Measurements from ENCODE around the gene RAD18. TPM values are rescaled to one million over a fixed set of nuclear protein-coding genes. Genes with fewer than 3 reads are reported as not detected.

The RAD18 gene
- total RNA-seq, 4 donors from 2014 or later, result 2.5 to 11.0 (median 7.1) TPM

- Histone ChIP-seq H3K4me3 (no peak overlapping the region), H3K9me3 (no peaks in the 10 kb centered on the region), H3K4me1 (no peaks in the 10 kb centered on the region), H3K27me3 (no peaks in the 10 kb centered on the region), H3K27ac (no peak overlapping the region), H3K36me3 (peaks cover 0 to 39% (median 0%) of the 10 kb centered on the region in 3 donors)
- WGBS, 2 donors, result 77 to 86% methylated on average over 1 to 2 of the region's 2 CpGs
- TF ChIP-seq CTCF (IDR thresholded peaks at IDR 0.05), result no peak
- no peak for DNase-seq
- intact Hi-C loops (cut with DNase I), result no loop called here
These were observed 32.9 kb upstream of the RAD18 start for GRCh38 chr3:8996216-8996615.

GRCh38 chr3:8994226-8994625 is 31.0 kb upstream of the RAD18 start:
- 89 to 95% methylated on average over 12 to 15 of the region's 15 CpGs for WGBS, 2 donors
- TF ChIP-seq CTCF (IDR thresholded peaks at IDR 0.05) (no peak), POLR2A (IDR thresholded peaks at IDR 0.05) (no peak)
- Histone ChIP-seq H3K9me3 (no peaks in the 10 kb centered on the region), H3K4me3 (no peak overlapping the region), H3K4me1 (no peaks in the 10 kb centered on the region), H3K27me3 (no peaks in the 10 kb centered on the region), H3K27ac (no peak overlapping the region), H3K36me3 (peaks cover 0 to 50% (median 0%) of the 10 kb centered on the region in 3 donors)
- DNase-seq, result no peak
- intact Hi-C loops (cut with DNase I), result loop anchor here (5.0 kb wide), 1 partner anchor 73 kb away; no protein-coding TSS in a partner anchor

GRCh38 chr3:8993331-8993730 is 30.1 kb upstream of the RAD18 start:
- Histone ChIP-seq H3K4me3 (no peak overlapping the region), H3K27me3 (no peaks in the 10 kb centered on the region), H3K4me1 (no peaks in the 10 kb centered on the region), H3K36me3 (peaks cover 0 to 50% (median 0%) of the 10 kb centered on the region in 3 donors), H3K9me3 (no peaks in the 10 kb centered on the region), H3K27ac (no peak overlapping the region)
- TF ChIP-seq CTCF (IDR thresholded peaks at IDR 0.05) (no peak), POLR2A (IDR thresholded peaks at IDR 0.05) (no peak)
- intact Hi-C loops (cut with DNase I), result loop anchor here (5.0 kb wide), 1 partner anchor 74 kb away; no protein-coding TSS in a partner anchor
- 69 to 73% methylated on average over 3 to 5 of the region's 5 CpGs for WGBS, 2 donors
- no peak for DNase-seq

- 86 to 100% methylated on average over 3 to 11 of the region's 11 CpGs for WGBS, 2 donors
- intact Hi-C loops (cut with DNase I), result loop anchor here (5.0 kb wide), 1 partner anchor 74 kb away; no protein-coding TSS in a partner anchor
- DNase-seq, result no peak
- H3K27me3 ChIP-seq, result no peaks in the 10 kb centered on the region
- no peak overlapping the region for H3K27ac ChIP-seq
- H3K9me3 ChIP-seq, result no peaks in the 10 kb centered on the region
- no peak for TF ChIP-seq POLR2A (IDR thresholded peaks at IDR 0.05)
- no peak for TF ChIP-seq CTCF (IDR thresholded peaks at IDR 0.05)
- H3K36me3 ChIP-seq, result peaks cover 0 to 50% (median 0%) of the 10 kb centered on the region in 3 donors
- H3K4me3 ChIP-seq, result no peak overlapping the region
- peaks cover 0 to under 1% (median 0%) of the 10 kb centered on the region in 3 donors for H3K4me1 ChIP-seq
These were observed 29.6 kb upstream of the RAD18 start for GRCh38 chr3:8992854-8993253.

- 77 to 93% methylated on average over 4 of the region's 4 CpGs for WGBS, 2 donors
- Histone ChIP-seq H3K4me1 (peaks cover 0 to 3% (median 0%) of the 10 kb centered on the region in 3 donors), H3K4me3 (no peak overlapping the region), H3K36me3 (peaks cover 0 to 50% (median 0%) of the 10 kb centered on the region in 3 donors), H3K27me3 (no peaks in the 10 kb centered on the region), H3K9me3 (no peaks in the 10 kb centered on the region), H3K27ac (no peak overlapping the region)
- TF ChIP-seq POLR2A (IDR thresholded peaks at IDR 0.05) (no peak), CTCF (IDR thresholded peaks at IDR 0.05) (no peak)
- no peak for DNase-seq
- intact Hi-C loops (cut with DNase I), result loop anchor here (5.0 kb wide), 1 partner anchor 75 kb away; no protein-coding TSS in a partner anchor
These were observed 28.9 kb upstream of the RAD18 start for GRCh38 chr3:8992199-8992598.
